Thymus (tissue), 11 donors: Measurements from ENCODE around the gene DCLK1. TPM values are rescaled to one million over a fixed set of nuclear protein-coding genes. Genes with fewer than 3 reads are reported as not detected.

Source experiments
- DNase-seq, 9 donors: peaks; one replicate each; pipeline ENCODE4 v3.0.0-alpha.2; 2013; ENCODE audit warnings: low spot score in 9 of 9, low read depth in 6 of 9, missing footprints in 1 of 9
- H3K27ac ChIP-seq, 2 donors: one replicate each; pipeline ENCODE4 v1.5.1; 2013; ENCODE audit warnings: control low read depth in 1 of 2, low read depth in 1 of 2, low read length in 1 of 2, mild to moderate bottlenecking in 1 of 2, moderate library complexity in 1 of 2
- H3K27me3 ChIP-seq, 2 donors: one replicate each; pipeline ENCODE4 v1.5.1; 2013; ENCODE audit warnings: low read length in 1 of 2; ENCODE audit not compliant: control insufficient read depth in 2 of 2, insufficient read depth in 1 of 2
- H3K36me3 ChIP-seq, 2 donors: one replicate each; pipeline ENCODE4 v1.5.1; 2013; ENCODE audit warnings: low read length in 1 of 2, mild to moderate bottlenecking in 1 of 2, moderate library complexity in 1 of 2; ENCODE audit not compliant: control insufficient read depth in 2 of 2, insufficient read depth in 2 of 2
- H3K4me1 ChIP-seq, 2 donors: one replicate each; pipeline ENCODE4 v1.5.1; 2013; ENCODE audit warnings: low read length in 2 of 2; ENCODE audit not compliant: control insufficient read depth in 2 of 2, insufficient read depth in 2 of 2
- H3K4me3 ChIP-seq, 2 donors: one replicate each; pipeline ENCODE4 v1.5.1; 2013; ENCODE audit warnings: low read length in 2 of 2, control low read depth in 1 of 2, mild to moderate bottlenecking in 1 of 2
- H3K9me3 ChIP-seq, 2 donors: one replicate each; pipeline ENCODE4 v1.5.1; 2013; ENCODE audit warnings: low read length in 1 of 2, mild to moderate bottlenecking in 1 of 2; ENCODE audit not compliant: control insufficient read depth in 2 of 2, insufficient read depth in 1 of 2
- WGBS: extraction: QIAGEN DNeasy Blood & Tissue Kit; methylation state at CpG from one replicate; pipeline ENCODE4 v1.1.7; 2013; 5-methylcytosine and 5-hydroxymethylcytosine counted together
- polyA plus RNA-seq: library from polyadenylated mRNA; stranded (reverse); fragments of 200-250 nt; gene quantifications from one replicate; pipeline ENCODE4 v1.2.3, GENCODE V29; 2013
- total RNA-seq: library from RNA; stranded (reverse); fragments of 120-200 nt; gene quantifications from one replicate; pipeline ENCODE4 v1.2.4, GENCODE V29; 2013
- donor health status: healthy.

DCLK1 gene
- total and polyA plus RNA-seq, 2 donors: 2.5 to 2.9 TPM

DNA sequence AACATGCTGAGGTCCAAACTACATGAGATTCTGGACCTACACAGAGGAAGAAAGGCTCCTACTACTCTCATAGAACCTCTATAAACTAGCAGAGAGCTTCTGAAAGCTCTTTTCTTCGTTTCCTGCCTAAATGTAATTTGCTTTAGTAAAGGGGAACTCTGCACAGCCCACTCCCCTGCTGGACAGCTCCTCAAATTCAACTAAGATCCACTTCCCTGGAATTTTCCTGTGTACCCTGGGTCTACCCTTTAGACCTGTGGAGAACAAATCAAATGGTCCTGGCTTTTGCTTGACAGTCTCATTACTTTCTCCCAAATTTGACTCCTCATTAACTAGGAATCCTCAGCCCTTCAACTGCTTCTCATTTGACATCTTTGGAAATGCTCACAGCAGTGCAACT, 3.5 kb upstream of the DCLK1 start:
- no peak for DNase-seq
- no peak overlapping the region for H3K27ac ChIP-seq
- WGBS: 42% methylated on average over 1 of the region's 1 CpG
- no peaks in the 10 kb centered on the region for H3K4me1 ChIP-seq
- H3K9me3 ChIP-seq: no peaks in the 10 kb centered on the region
- H3K36me3 ChIP-seq: no peaks in the 10 kb centered on the region
- H3K4me3 ChIP-seq: no peak overlapping the region
- peaks cover 22 to 24% of the 10 kb centered on the region in 2 donors for H3K27me3 ChIP-seq

DNA sequence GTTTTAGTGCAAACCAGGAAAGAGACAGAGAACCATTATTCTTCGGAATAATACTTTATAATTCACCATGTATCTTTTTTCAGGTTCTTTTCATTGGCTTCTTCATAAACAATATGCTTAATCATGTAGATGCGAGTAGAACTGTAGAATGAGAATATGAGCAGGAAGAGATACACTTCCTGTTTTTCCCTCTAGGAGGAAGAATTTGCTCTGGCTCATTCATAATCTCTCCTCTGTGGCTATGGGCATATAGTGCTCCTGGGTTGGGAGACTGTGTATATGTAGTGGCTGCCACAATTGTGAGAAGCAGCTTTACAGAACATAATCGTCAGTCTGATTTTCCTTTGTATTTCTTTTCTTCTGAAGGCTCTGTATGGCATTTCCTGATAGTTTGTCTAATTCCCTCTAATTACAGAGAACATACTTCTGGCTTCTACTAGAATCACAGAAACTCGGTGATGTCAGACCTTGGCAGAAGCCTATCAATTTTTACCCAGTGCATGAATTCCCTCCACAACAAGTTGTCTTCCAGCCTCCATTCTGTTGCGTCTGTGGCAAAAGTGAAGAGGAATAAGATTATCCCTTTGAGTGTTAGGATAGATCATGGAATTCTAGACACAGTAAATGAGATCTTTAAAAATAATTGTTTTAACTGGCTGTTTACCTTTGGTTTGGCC, 2.9 kb upstream of the DCLK1 start:
- no peaks in the 10 kb centered on the region for H3K9me3 ChIP-seq
- H3K27me3 ChIP-seq: peaks cover 27 to 29% of the 10 kb centered on the region in 2 donors
- DNase-seq: no peak
- H3K36me3 ChIP-seq: no peaks in the 10 kb centered on the region
- 82% methylated on average over 5 of the region's 5 CpGs for WGBS
- no peak overlapping the region for H3K27ac ChIP-seq
- H3K4me3 ChIP-seq: no peak overlapping the region
- no peaks in the 10 kb centered on the region for H3K4me1 ChIP-seq

DNA sequence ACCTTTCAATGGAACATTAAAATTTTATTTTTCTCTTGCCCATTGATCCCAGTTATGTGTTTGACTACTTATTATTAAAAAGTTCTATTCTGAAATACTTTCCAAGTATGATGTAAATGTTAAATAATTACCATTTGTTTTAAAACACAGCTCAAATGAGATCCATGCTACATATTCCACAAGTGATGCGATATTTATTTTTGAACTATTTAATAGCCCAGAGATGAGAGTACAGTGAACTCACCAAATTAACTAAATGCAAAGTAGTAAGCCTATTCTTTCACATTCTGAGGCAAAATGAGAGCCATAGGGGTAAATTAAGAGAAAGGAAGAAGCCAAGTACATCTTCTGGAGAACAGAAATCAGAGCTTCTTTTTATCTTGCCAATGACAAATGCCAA, 1.2 kb upstream of the DCLK1 start:
- H3K4me3 ChIP-seq: no peak overlapping the region
- H3K9me3 ChIP-seq: no peaks in the 10 kb centered on the region
- no peaks in the 10 kb centered on the region for H3K4me1 ChIP-seq
- no peak overlapping the region for H3K27ac ChIP-seq
- 99% methylated on average over 1 of the region's 1 CpG for WGBS
- DNase-seq: no peak
- H3K27me3 ChIP-seq: peaks cover 28 to 32% of the 10 kb centered on the region in 2 donors
- H3K36me3 ChIP-seq: no peaks in the 10 kb centered on the region

DNA sequence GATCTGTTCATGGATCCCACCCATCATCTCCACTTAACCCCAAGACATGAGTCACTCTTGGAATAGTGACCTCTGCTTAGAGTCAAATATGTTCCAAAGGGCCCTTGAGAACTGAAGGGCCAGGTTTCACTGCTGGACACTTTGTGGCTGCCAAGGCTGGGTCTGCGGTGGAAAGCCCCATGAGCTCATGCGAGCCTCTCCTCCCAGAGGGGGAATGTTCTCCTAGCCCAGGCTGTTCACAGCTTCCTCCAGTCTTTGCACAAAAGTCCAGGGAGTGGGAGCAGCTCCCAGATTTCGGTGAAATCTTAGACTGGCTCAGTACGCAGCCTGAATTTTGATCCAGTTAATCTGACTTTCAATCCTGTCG, 732 bp upstream of the DCLK1 start:
- WGBS: 90% methylated on average over 5 of the region's 5 CpGs
- H3K27me3 ChIP-seq: peaks cover 28 to 32% of the 10 kb centered on the region in 2 donors
- DNase-seq: peak in 2 of 9 donors; percentile 0 to 2
- H3K4me3 ChIP-seq: no peak overlapping the region
- no peaks in the 10 kb centered on the region for H3K36me3 ChIP-seq
- H3K9me3 ChIP-seq: no peaks in the 10 kb centered on the region
- no peaks in the 10 kb centered on the region for H3K4me1 ChIP-seq
- no peak overlapping the region for H3K27ac ChIP-seq

DNA sequence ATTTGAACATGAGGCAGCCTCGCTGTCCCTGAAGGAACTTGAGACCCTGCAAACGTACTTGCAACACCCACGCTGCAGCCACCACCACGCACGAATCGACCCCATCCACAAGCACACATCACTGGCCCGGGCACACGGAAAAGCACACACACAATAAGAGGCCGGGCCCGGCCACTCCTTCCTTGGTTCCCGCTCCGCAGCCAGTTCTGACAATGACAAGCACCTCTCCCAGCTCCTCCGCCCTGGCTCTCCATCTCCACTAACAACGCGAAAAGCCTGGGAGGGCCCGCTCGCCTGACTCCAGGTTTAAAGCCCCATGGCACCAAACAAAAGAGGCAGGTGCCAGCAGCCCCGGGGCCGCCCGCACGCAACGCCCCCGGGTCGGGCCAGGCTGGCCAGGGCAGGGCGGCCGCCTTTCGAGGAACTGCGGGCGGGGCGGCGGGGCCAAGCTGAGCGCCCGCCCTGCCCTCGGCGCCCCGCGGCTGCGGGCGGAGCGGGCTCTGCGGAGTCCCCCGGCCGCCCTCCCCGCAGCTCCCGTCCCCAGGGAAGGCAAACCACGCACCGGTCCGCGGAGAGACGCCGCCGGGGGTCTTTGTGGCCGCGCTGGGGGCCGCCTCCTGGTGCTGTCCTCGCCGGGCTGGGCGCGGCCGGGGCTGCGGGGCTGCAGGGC, 495 bp downstream of the DCLK1 start:
- Histone ChIP-seq H3K4me3 (peak overlapping the region in 1 of 2 donors; percentile 9), H3K9me3 (no peaks in the 10 kb centered on the region), H3K27ac (no peak overlapping the region), H3K27me3 (peaks cover 28 to 32% of the 10 kb centered on the region in 2 donors), H3K4me1 (no peaks in the 10 kb centered on the region), H3K36me3 (no peaks in the 10 kb centered on the region)
- DNase-seq: no peak
- 2% methylated on average over 61 of the region's 61 CpGs for WGBS

DNA sequence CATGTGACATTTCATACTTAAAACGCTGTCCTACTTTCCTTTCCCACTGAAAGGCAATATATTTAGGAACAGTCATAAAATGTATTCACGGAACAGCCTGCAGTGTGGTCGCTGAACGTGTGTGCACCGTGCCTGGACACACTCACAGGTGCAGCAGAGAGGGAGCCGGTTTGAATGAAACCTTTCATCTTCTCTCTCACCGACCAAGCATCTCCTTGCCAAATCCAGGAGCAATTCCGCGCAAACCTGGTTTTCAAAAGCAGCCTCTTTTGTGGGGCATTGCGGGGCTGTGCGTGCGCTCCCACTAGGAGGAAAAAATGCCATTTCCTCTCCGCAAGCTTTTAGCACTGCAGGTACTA, 1.0 kb downstream of the DCLK1 start:
- 16% methylated on average over 13 of the region's 13 CpGs for WGBS

DNA sequence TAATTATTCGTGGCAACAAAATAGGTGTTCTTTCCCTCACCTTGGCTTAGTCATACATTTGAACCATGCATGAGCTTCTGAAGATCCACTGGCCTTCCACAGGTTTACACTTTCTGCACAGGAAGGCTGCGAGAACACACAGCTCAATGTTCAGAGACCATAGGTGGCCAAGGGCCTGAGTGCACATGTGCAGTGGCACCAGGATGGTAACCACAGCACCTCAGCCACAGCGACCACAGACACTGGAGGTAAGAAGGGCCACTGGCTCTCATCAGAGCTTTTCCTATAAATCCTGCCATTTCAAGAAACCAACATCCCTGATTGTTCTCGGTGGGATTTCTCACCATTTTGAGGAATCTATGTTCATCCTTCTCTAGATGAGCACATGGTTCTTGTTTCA, 1.6 kb downstream of the DCLK1 start:
- DNase-seq: no peak
- Histone ChIP-seq H3K9me3 (no peaks in the 10 kb centered on the region), H3K27ac (no peak overlapping the region), H3K4me3 (no peak overlapping the region), H3K27me3 (peaks cover 28 to 32% of the 10 kb centered on the region in 2 donors), H3K36me3 (no peaks in the 10 kb centered on the region), H3K4me1 (no peaks in the 10 kb centered on the region)
- WGBS: 84% methylated on average over 4 of the region's 4 CpGs

More for the DNA sequence above, 1.0 kb downstream of the DCLK1 start:
- Histone ChIP-seq H3K4me1 (no peaks in the 10 kb centered on the region), H3K4me3 (no peak overlapping the region), H3K27ac (no peak overlapping the region), H3K9me3 (no peaks in the 10 kb centered on the region), H3K36me3 (no peaks in the 10 kb centered on the region), H3K27me3 (peaks cover 28 to 32% of the 10 kb centered on the region in 2 donors)
- no peak for DNase-seq

DNA sequence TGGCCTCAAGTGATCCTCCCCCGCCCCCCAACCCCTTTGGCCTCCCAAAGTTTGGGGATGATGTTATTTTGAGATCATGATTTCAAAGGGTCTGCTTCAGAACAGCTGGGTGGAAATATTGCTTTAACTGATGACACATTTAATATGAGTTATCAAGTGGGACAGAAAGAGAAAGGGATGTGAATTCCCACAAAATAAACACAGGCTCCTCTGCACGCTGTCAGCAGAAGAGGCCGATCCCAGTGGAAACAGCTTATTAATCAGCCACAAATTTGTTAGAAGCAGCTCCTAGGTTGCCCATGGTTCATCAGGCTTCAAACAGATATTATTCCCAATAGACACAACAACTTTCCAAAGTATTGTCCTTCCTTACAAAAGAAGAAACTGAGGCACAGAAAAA, 4.7 kb downstream of the DCLK1 start:
- no peak for DNase-seq
- H3K36me3 ChIP-seq: no peaks in the 10 kb centered on the region
- H3K9me3 ChIP-seq: no peaks in the 10 kb centered on the region
- peaks cover 24% of the 10 kb centered on the region in 2 donors for H3K27me3 ChIP-seq
- no peak overlapping the region for H3K4me3 ChIP-seq
- no peaks in the 10 kb centered on the region for H3K4me1 ChIP-seq
- WGBS: 94% methylated on average over 3 of the region's 3 CpGs
- no peak overlapping the region for H3K27ac ChIP-seq

DNA sequence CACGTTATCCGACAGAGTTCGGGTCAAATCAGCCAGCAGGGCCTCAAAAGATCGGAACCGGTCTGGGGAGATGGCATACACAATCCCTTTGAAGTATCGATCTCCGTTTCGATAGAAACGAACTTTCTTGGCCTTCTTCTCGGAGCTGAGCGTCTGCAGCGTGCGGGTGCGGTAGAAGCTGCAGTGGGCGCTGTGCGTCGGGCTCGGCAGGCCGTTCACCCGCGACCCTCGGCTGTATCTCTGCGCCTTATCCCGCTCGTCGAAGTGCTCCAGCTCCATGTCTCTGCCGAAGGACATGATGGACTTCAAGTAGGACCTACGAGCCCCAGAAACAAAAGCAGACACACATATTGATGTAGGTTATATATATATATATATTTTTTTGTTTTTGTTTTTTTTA, 5.3 kb downstream of the DCLK1 start:
- H3K4me3 ChIP-seq: no peak overlapping the region
- no peaks in the 10 kb centered on the region for H3K4me1 ChIP-seq
- H3K36me3 ChIP-seq: no peaks in the 10 kb centered on the region
- WGBS: 87% methylated on average over 28 of the region's 28 CpGs
- H3K27me3 ChIP-seq: peaks cover 18 to 20% of the 10 kb centered on the region in 2 donors
- no peak overlapping the region for H3K27ac ChIP-seq
- no peak for DNase-seq
- H3K9me3 ChIP-seq: no peaks in the 10 kb centered on the region
